Nephron progenitor cell (in vitro differentiated cells): ENCODE results near the gene URGCP.

Experiments
- DNase-seq: peaks from one replicate; pipeline ENCODE4 v3.0.0; 2021
- H3K27ac Mint-ChIP-seq: 2 replicates; pipeline ENCODE4 v1.8.0; 2021; ENCODE audit warnings: mild to moderate bottlenecking, moderate library complexity, mixed read lengths
- H3K27me3 Mint-ChIP-seq: 2 replicates; pipeline ENCODE4 v1.8.0; 2021; ENCODE audit warnings: mild to moderate bottlenecking, low read depth, mixed read lengths; ENCODE audit not compliant: poor library complexity
- H3K36me3 Mint-ChIP-seq: 2 replicates; pipeline ENCODE4 v1.8.0; 2021; ENCODE audit warnings: low read depth, mixed read lengths
- H3K4me1 Mint-ChIP-seq: 2 replicates; pipeline ENCODE4 v1.8.0; 2021; ENCODE audit warnings: mixed read lengths
- H3K4me3 Mint-ChIP-seq: 2 replicates; pipeline ENCODE4 v1.8.0; 2021; ENCODE audit warnings: mild to moderate bottlenecking, moderate library complexity, mixed read lengths
- H3K9me3 Mint-ChIP-seq: 2 replicates; pipeline ENCODE4 v1.8.0; 2021; ENCODE audit warnings: mild to moderate bottlenecking, moderate library complexity, mixed read lengths
- CTCF ChIP-seq: fragments of 200-600 bp; sonication (generic); IDR thresholded peaks from 2 replicates; pipeline ENCODE4 v1.5.0; 2021; ENCODE audit warnings: antibody characterized with exemption

The URGCP gene

GRCh38 chr7:43869006-43869866 lies 37.2 kb downstream of the URGCP start, which contains the start of gene MRPS24:
Gene MRPS24 (minus strand): TSS chr7:43869517. CDS start chr7:43869495, 22 bp downstream.
- Mint-ChIP-seq H3K4me1 (peaks cover 42% of the 10 kb centered on the region), H3K27ac (peak within 1 kb of the TSS; percentile 88), H3K9me3 (peaks cover 8% of the 10 kb centered on the region), H3K36me3 (peaks cover 24% of the 10 kb centered on the region), H3K4me3 (peak within 1 kb of the TSS; percentile 92), H3K27me3 (peaks cover 4% of the 10 kb centered on the region)
- DNase-seq = peak; percentile 97
- no peak for TF ChIP-seq CTCF

GRCh38 chr7:43868681-43869005 lies 37.8 kb downstream of the URGCP start:
- peaks cover 42% of the 10 kb centered on the region for H3K4me1 Mint-ChIP-seq
- DNase-seq = no peak
- H3K27me3 Mint-ChIP-seq = peaks cover 4% of the 10 kb centered on the region

GRCh38 chr7:43868181-43868580 lies 38.2 kb downstream of the URGCP start:
- H3K4me3 Mint-ChIP-seq = peak overlapping the region; percentile 92
- H3K4me1 Mint-ChIP-seq = peaks cover 42% of the 10 kb centered on the region
- H3K27ac Mint-ChIP-seq = no peak overlapping the region
- H3K9me3 Mint-ChIP-seq = peaks cover 8% of the 10 kb centered on the region
- TF ChIP-seq CTCF = no peak
- H3K27me3 Mint-ChIP-seq = peaks cover 8% of the 10 kb centered on the region
- no peak for DNase-seq
- peaks cover 24% of the 10 kb centered on the region for H3K36me3 Mint-ChIP-seq

More at GRCh38 chr7:43868681-43869005, 37.8 kb downstream of the URGCP start:
- Mint-ChIP-seq H3K27ac (no peak overlapping the region), H3K36me3 (peaks cover 24% of the 10 kb centered on the region), H3K9me3 (peaks cover 8% of the 10 kb centered on the region), H3K4me3 (peak overlapping the region; percentile 92)
- TF ChIP-seq CTCF = no peak

- no peak overlapping the region for H3K4me3 Mint-ChIP-seq
- DNase-seq = no peak
- peaks cover 6% of the 10 kb centered on the region for H3K9me3 Mint-ChIP-seq
- H3K27ac Mint-ChIP-seq = no peak overlapping the region
- H3K4me1 Mint-ChIP-seq = peaks cover 20% of the 10 kb centered on the region
- H3K27me3 Mint-ChIP-seq = peaks cover 4% of the 10 kb centered on the region
- TF ChIP-seq CTCF = no peak
- peaks cover 24% of the 10 kb centered on the region for H3K36me3 Mint-ChIP-seq
Measured at GRCh38 chr7:43865277-43865676, 41.1 kb downstream of the URGCP start.

- H3K4me1 Mint-ChIP-seq = peaks cover 11% of the 10 kb centered on the region
- DNase-seq = no peak
- H3K27ac Mint-ChIP-seq = peak overlapping the region; percentile 69
- no peak for TF ChIP-seq CTCF
- peaks cover 24% of the 10 kb centered on the region for H3K36me3 Mint-ChIP-seq
- no peaks in the 10 kb centered on the region for H3K9me3 Mint-ChIP-seq
- no peak overlapping the region for H3K4me3 Mint-ChIP-seq
- peaks cover 4% of the 10 kb centered on the region for H3K27me3 Mint-ChIP-seq
Measured at GRCh38 chr7:43864126-43864525, 42.3 kb downstream of the URGCP start.

- Mint-ChIP-seq H3K27me3 (peaks cover 6% of the 10 kb centered on the region), H3K27ac (no peak overlapping the region), H3K4me1 (no peaks in the 10 kb centered on the region), H3K36me3 (no peaks in the 10 kb centered on the region), H3K9me3 (no peaks in the 10 kb centered on the region), H3K4me3 (no peak overlapping the region)
- TF ChIP-seq CTCF = no peak
- DNase-seq = no peak
Measured at GRCh38 chr7:43856996-43857395, 49.4 kb downstream of the URGCP start.
